ENCODE data around the gene SLC29A4.
"Not testable (repeated sequence)": the region's sequence is repeated elsewhere in the genome, so short reads cannot be mapped to it uniquely, and the experiment has no call there.

Gene SLC29A4

DNA sequence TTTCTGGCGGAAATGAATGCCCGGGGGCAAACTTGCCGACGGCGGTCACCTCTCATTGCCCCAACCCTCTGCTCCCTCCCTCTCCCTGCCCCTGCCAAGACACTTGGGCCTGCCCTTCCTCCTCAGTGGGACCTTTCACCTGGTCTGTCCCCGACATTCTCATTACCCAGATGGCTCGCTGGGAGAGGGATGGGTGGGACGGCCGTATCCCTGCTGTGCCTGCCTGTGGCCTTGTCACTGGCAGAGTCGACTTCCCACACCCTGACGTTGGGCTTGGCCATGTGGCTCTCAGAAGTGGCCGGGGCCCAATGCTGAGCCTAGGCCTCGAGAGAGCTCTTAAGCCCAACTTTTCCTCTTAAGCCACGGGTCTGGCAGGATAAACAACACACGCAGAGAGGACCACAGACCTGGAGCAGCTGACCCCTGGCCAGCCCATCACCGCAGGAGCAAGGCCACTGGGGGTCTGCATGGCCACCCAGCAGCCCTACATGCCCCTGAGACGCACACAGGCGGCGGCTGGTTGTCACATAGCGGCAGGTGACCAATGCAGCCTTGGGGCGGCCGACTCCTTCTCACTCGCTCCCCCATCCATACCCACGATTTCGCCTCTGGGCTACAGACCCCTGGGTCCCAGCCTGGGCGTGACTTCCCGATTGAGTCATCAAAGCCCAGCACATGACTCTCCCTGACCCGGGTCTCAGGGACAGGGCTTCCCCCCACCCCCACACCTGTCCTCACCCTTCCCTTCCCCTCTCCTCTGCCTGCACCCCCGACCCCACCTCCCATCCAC is 40.1 kb downstream of the SLC29A4 start:
- TF ChIP-seq, protein P1, sequence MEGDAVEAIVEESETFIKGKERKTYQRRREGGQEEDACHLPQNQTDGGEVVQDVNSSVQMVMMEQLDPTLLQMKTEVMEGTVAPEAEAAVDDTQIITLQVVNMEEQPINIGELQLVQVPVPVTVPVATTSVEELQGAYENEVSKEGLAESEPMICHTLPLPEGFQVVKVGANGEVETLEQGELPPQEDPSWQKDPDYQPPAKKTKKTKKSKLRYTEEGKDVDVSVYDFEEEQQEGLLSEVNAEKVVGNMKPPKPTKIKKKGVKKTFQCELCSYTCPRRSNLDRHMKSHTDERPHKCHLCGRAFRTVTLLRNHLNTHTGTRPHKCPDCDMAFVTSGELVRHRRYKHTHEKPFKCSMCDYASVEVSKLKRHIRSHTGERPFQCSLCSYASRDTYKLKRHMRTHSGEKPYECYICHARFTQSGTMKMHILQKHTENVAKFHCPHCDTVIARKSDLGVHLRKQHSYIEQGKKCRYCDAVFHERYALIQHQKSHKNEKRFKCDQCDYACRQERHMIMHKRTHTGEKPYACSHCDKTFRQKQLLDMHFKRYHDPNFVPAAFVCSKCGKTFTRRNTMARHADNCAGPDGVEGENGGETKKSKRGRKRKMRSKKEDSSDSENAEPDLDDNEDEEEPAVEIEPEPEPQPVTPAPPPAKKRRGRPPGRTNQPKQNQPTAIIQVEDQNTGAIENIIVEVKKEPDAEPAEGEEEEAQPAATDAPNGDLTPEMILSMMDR (IDR thresholded peaks at IDR 0.05; ENCODE audit: borderline replicate concordance, control extremely low read depth, extremely low read depth, insufficient read depth, missing control alignments): no peak
- in situ Hi-C loops (cut with MboI; ENCODE audit: low sequenced_read_pairs, unreplicated experiment): no loop called here
- DNase-seq (ENCODE audit: low spot score): no peak

DNA sequence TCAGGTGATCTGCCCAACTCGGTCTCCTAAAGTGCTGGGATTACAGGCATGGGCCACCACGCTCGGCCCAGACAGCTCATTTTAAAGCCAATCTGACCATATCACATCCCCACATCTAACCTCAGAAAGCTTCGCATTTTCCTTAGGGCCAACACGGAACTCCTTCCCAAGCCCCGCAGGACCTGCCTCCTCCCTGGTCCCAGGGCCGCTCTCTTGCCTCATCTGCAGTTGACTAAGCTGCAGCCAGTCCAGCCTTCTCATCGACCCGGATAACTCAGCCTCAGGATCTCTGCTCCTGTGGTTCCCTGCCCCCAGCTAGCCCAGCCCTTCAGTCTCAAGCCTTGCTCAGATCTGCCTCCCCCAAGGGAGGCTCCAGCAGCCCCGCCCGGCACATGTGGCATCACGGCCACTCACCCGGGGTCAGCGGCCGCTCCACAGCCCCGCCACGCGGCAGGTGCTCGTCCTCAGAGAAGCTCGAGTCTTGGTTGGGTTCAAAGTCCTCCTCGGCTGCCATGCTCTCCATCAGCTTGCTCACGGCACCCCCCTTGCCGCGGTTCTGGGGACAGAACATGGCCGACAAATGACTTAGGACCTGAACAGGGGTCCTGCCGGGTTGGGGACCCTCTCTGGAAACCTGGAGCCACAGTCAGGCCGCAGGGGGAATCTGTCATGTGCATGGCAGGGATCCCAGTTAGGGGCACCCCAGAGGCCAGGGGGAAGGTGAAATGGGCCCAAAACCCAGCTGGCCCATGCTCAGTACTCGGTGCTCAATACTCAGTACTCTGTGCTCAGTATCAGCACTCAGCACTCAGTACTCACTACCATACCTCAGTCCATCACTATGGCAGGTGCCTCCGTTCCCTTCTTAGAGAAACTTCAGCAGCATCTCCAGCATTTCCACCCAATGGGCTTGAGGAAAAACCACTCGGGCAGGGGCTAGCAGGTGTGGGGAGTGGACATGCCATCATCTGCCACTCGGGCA is 41.3 kb downstream of the SLC29A4 start:
- in situ Hi-C loops (cut with MboI; ENCODE audit: low sequenced_read_pairs, unreplicated experiment): not testable (repeated sequence)

DNA sequence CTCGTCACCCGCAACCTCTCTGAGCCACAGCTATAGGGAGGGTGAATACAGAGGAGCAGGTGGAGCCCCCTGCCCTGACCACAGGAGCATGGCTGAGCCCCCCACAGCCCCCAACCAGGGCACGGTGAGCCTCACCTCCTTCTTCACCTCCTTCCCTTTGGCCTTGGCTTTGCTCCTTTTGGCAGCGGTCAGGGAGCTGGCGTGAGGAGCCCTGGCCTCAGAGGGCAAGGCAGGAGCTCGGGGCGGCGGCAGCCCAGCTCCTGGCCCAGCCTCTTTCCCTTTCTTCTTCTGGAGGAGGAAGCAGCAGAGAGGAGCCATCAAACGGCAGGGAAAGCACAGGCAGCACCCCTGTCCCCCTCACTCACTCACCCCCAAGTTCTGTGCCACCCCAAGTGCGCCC is 42.2 kb downstream of the SLC29A4 start:
- TF ChIP-seq, protein P1 (IDR thresholded peaks at IDR 0.05; ENCODE audit: borderline replicate concordance, control extremely low read depth, extremely low read depth, insufficient read depth, missing control alignments): no peak

More for the DNA sequence above, 41.3 kb downstream of the SLC29A4 start:
- DNase-seq (ENCODE audit: low spot score): not testable (repeated sequence)

DNA sequence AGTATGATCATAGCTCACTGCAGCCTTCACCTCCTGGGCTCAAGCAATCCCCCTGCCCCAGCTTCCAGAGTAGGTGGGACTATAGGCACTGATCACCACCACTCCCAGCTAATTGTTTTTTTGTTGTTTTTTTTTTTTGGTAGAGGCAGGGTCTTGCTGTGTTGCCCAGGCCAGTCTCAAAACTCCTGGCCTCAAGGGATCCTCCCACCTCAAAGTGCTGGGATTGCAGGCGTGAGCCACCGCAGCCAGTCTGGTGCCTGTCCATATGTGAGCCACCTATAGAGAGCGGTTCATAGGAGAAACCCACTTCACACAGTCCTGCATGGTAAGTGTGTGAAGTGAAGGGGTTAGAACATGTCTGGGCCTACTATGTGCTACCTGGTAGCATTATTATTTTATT is 47.5 kb downstream of the SLC29A4 start:
- no peak for DNase-seq (ENCODE audit: low spot score)
- in situ Hi-C loops (cut with MboI; ENCODE audit: low sequenced_read_pairs, unreplicated experiment): no loop called here
- TF ChIP-seq, protein P1 (IDR thresholded peaks at IDR 0.05; ENCODE audit: borderline replicate concordance, control extremely low read depth, extremely low read depth, insufficient read depth, missing control alignments): no peak

More for the DNA sequence above, 42.2 kb downstream of the SLC29A4 start:
- DNase-seq (ENCODE audit: low spot score): no peak
- in situ Hi-C loops (cut with MboI; ENCODE audit: low sequenced_read_pairs, unreplicated experiment): no loop called here

DNA sequence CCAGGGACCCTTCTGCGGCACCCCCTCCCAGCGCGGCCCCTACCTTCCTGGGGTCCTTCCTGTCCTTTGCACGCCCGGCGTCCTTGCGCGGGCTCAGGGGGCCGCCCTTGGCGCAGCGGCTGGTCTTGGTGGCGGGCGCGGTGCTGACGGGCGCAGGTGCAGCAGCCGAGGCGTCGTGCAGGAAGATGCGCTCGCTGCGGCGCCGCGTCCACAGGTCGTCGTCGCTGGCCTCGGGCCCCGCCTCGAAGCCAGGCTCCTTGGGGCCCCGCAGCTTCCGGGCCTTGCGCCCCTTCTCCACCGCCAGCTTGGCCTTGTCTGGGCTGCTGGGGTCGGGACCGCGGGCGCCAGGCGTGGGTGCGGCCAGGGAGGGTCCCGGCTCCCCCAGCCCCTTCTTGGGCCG is 49.8 kb downstream of the SLC29A4 start:
- TF ChIP-seq, protein P1 (IDR thresholded peaks at IDR 0.05; ENCODE audit: borderline replicate concordance, control extremely low read depth, extremely low read depth, insufficient read depth, missing control alignments): no peak
- no peak for DNase-seq (ENCODE audit: low spot score)
- in situ Hi-C loops (cut with MboI; ENCODE audit: low sequenced_read_pairs, unreplicated experiment): no loop called here

DNA sequence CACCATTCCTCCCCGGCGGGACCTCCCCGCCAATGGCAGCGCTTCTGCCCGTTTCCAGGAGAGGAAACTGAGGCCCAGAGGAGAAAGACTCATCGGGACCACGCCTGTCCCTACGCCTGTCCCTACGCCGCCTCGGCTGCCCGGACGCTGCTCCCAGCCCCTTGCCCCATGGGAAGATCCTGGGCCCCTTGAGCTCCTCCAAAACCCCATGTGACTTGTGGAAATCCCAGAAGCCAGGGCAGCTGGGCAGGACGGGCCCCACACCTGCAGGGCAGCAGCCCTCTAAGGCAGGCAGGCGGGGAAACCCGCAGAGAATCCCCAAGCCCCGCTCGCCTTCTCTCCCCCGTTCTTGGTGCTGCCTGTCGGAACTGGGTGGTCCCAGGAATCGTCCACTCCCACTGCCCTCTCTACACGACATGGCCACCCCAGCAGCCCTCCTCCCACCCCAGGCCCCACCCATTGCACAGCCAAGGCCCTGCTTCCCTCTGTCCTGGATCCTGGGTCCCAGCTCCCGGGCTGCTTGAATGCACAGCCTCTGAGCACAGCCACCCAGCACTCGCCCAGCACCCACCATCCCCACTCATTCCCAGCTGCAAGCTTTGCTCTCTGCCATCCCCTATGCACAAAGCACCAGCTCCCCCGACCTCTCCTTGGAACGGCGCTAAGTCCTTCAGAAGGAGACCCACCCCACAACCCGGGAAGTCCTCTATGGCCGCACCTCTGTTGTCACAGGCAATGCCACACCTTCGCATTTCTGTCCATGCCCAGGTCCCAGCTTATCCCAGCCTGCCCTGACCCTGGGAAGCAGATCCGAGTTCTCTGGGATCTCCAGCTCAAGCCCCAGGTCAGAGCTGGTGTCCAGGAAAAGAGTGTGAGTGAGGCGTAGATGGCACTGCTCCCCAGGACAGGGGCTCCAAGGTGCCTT is 50.6 kb downstream of the SLC29A4 start:
- TF ChIP-seq, protein P1 (IDR thresholded peaks at IDR 0.05; ENCODE audit: borderline replicate concordance, control extremely low read depth, extremely low read depth, insufficient read depth, missing control alignments): no peak
- peak; percentile 64 for DNase-seq (ENCODE audit: low spot score)
- in situ Hi-C loops (cut with MboI; ENCODE audit: low sequenced_read_pairs, unreplicated experiment): no loop called here
